ENCODE measurements around the gene TENM4. TPM values are rescaled to one million over a fixed set of nuclear protein-coding genes. Genes with fewer than 3 reads are reported as not detected.
"Not testable (repeated sequence)": the region's sequence is repeated elsewhere in the genome, so short reads cannot be mapped to it uniquely, and the experiment has no call there.

The TENM4 gene
- polyA plus RNA-seq, 1 donor from 2014 or later: not detected

DNA sequence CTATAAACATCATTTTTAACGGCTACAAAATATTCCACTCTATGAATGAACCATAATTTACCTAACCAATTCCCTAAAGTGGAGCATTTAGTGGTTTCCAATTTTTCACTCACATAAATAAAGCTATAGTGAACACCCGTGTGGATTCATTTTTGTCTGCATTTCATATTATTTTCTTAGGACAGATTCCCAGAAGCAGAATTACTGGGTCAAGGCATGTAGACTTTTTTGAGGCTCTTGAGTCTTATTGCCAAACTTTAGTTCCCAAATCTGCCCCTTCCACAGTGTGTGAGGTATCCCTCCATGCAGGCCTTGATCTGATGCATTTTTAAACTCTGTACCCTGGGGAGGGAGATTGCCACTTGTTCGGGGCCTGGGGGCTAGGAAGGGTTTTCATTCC, 198.2 kb downstream of the TENM4 start:
- Mint-ChIP-seq H3K4me3 (no peak overlapping the region), H3K9me3 (no peaks in the 10 kb centered on the region), H3K36me3 (peaks cover 1% of the 10 kb centered on the region), H3K27me3 (no peaks in the 10 kb centered on the region), H3K4me1 (peaks cover 0 to 1% (median 0%) of the 10 kb centered on the region in 3 donors), H3K27ac (no peak overlapping the region)

DNA sequence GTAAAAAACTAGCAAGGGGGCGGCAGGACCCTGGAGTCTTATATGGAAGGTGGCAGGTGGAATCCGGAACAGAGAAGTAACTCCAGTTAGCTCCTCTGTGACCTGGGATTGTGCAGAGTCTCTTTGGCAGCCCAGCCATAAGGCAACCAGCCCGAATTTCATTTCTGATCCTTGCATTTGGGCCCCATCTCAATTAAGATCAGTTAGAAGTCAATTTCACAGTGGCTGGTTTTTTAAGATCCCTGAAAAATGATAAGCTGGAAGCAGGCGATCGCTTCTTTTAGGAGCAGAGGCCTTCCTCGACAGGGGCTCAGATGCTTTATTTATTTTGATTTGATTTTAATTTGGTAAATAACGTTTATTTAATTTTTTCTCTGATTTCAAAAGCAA, 199.0 kb downstream of the TENM4 start:
- Mint-ChIP-seq H3K36me3 (peaks cover 1% of the 10 kb centered on the region), H3K27ac (no peak overlapping the region), H3K4me1 (peaks cover 0 to 1% (median 0%) of the 10 kb centered on the region in 3 donors), H3K27me3 (no peaks in the 10 kb centered on the region), H3K9me3 (no peaks in the 10 kb centered on the region), H3K4me3 (no peak overlapping the region)

DNA sequence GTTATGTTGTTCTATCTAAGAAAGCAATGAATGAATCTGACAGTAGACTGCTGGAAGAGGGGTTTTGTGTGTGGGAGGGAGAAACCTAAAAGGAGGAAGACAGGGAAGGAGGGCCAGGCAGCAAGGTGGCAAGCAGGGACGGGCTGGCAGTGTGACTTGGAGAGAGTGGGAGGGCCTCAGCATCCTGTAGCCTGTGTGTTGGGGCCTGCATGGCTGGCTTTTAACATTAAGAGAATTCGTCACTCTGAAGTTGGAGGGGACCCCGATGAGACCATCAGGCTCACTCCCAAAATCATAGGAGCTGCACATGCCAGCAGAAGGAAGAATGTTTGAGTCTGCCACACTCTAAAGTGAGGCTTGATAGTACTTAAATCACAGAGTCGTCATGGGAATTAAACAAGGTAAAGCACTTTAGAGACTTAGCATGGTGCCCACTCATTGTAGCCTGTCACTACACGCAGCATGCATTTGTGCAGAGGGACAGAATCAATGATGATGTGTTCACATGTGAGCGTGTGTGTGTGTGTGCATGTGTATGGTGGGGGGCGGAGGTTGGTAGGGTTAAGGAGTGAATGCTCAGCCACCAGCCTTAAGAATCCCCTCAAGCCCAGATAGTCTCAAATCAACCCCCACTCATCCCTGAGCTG, 199.5 kb downstream of the TENM4 start:
- Mint-ChIP-seq H3K9me3 (no peaks in the 10 kb centered on the region), H3K4me3 (no peak overlapping the region), H3K27ac (no peak overlapping the region), H3K4me1 (peaks cover 0 to 1% (median 0%) of the 10 kb centered on the region in 3 donors), H3K36me3 (peaks cover 1% of the 10 kb centered on the region), H3K27me3 (no peaks in the 10 kb centered on the region)

DNA sequence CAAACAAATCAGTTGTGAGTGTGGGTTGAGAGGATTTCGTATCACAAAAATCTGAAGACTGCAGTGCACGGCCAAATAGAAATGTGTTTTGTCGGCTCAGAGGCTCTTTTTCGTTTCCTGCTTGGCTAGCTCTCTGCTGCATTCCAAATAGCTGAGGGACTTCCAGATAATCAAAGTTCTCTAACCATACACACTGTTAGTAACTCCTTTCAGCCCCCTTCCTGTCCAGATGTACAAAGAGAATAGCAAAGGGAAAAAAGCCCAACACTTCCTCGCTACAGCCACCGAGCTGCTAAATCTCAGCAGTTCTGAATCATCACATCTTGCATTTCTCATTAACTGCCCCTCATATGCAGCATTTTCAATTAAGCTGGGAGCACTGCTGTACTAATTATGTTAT, 203.1 kb downstream of the TENM4 start:
- Mint-ChIP-seq H3K4me1 (peaks cover 0 to 1% (median 0%) of the 10 kb centered on the region in 3 donors), H3K36me3 (peaks cover 1% of the 10 kb centered on the region), H3K4me3 (no peak overlapping the region), H3K27ac (no peak overlapping the region), H3K9me3 (no peaks in the 10 kb centered on the region), H3K27me3 (no peaks in the 10 kb centered on the region)

DNA sequence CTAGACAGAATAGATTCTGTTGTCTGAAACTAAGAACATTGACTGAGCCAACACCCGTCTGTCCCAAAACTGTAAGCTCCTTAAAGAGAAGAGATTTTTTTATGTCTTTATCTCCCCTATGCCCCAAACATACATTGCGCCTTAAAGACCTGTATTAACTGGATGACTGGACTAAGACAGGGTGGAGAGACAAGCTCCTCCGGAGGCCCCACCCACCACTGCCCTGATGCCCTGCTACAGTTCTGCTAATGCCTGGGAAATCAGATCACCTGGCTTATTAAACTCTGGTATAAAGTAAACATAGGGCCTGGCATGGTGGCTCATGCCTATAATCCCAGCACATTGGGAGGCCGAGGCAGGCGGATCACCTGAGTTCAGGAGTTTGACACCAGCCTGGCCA, 203.7 kb downstream of the TENM4 start:
- Mint-ChIP-seq H3K36me3 (peaks cover 1% of the 10 kb centered on the region), H3K27ac (no peak overlapping the region), H3K9me3 (no peaks in the 10 kb centered on the region), H3K4me1 (peaks cover 0 to 1% (median 0%) of the 10 kb centered on the region in 3 donors), H3K27me3 (no peaks in the 10 kb centered on the region), H3K4me3 (no peak overlapping the region)

DNA sequence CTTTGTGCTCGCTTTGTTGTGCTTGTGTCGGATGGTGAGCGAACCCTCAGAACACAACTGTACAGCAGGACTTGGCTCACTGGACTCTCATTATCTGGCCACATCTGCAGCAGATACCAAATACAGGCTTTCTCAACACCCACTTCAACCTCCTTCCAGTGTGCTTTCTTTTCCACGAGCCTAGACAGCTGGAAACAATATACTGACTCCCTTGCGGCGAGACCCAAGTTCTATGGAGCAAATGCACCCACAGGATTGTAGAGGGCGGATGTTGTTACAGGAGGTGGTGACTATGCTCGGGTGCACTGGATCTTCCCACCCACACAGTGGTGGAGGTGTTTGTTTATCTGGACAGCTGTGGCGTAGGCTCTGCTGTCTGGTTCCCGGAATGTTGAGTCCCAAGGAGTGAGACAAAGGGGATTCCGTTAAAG, 204.3 kb downstream of the TENM4 start:
- peaks cover 1% of the 10 kb centered on the region for H3K36me3 Mint-ChIP-seq
- peaks cover 0 to 1% (median 0%) of the 10 kb centered on the region in 3 donors for H3K4me1 Mint-ChIP-seq
- no peak overlapping the region for H3K27ac Mint-ChIP-seq
- no peaks in the 10 kb centered on the region for H3K27me3 Mint-ChIP-seq
- no peaks in the 10 kb centered on the region for H3K9me3 Mint-ChIP-seq
- no peak overlapping the region for H3K4me3 Mint-ChIP-seq

DNA sequence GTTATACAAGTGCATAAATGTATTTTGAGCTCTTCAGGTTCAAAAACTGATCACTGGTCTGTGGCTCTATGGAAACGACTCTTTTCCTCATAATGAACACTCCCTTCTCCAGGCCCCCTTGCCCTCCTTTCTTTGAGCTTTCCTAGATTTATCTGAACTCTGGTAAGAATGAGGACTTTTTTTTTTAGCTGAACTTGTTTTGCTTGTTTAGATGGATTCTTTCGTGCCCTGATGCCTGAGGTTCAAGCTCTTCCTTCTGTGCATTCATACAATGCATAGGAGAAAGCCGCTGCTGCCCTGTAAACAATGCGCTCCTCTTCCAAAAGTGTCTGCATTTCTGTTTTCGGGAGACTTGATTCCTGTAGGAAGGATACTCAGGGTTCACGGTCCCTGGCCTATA, 205.1 kb downstream of the TENM4 start:
- Mint-ChIP-seq H3K27ac (no peak overlapping the region), H3K36me3 (no peaks in the 10 kb centered on the region), H3K9me3 (no peaks in the 10 kb centered on the region), H3K4me1 (no peaks in the 10 kb centered on the region), H3K27me3 (no peaks in the 10 kb centered on the region), H3K4me3 (no peak overlapping the region)

DNA sequence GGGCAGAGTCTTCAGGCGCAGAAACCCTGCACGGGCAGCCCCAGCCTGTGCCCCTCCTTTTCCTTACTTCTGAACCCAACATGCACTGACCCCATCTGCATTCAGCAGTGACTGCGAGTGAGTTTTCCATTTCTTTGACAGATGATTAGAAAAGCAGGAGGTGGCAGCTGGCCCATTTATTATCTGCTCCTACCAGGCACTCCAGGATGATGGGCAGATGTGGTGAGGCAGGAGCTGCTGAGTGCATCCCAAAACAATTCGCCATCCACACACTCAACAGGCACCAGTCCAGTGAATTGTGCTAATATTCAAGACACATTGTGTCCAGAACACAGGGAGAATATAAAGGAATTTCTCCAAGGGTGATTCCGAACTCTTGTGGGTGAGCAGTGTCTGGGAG, 208.5 kb downstream of the TENM4 start:
- H3K27ac Mint-ChIP-seq: no peak overlapping the region
- H3K4me1 Mint-ChIP-seq: no peaks in the 10 kb centered on the region
- no peaks in the 10 kb centered on the region for H3K36me3 Mint-ChIP-seq
- no peaks in the 10 kb centered on the region for H3K27me3 Mint-ChIP-seq
- H3K9me3 Mint-ChIP-seq: peaks cover 0 to 2% (median 0%) of the 10 kb centered on the region in 3 donors
- H3K4me3 Mint-ChIP-seq: no peak overlapping the region

DNA sequence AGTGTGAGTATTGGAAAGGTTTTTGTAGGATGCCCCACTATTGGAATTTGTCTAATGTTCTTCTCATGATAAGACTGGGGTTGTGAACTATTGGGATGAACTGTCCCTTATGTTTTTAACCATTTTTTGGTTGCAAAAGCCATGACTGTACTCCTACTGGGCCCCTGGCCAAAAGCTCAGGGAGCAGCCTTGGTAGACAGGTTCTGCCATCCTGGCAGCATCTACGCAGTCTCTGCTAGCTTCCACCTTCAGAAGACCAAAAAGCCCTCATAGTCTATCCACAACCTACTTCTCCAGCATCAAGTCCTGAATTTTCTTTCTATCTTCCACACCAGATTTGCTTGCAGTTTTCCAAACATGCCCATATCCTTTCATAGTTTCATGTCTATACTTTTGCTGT, 211.8 kb downstream of the TENM4 start:
- H3K36me3 Mint-ChIP-seq: no peaks in the 10 kb centered on the region
- peaks cover 0 to 2% (median 0%) of the 10 kb centered on the region in 3 donors for H3K9me3 Mint-ChIP-seq
- H3K27me3 Mint-ChIP-seq: no peaks in the 10 kb centered on the region
- H3K27ac Mint-ChIP-seq: no peak overlapping the region
- no peaks in the 10 kb centered on the region for H3K4me1 Mint-ChIP-seq
- H3K4me3 Mint-ChIP-seq: no peak overlapping the region

DNA sequence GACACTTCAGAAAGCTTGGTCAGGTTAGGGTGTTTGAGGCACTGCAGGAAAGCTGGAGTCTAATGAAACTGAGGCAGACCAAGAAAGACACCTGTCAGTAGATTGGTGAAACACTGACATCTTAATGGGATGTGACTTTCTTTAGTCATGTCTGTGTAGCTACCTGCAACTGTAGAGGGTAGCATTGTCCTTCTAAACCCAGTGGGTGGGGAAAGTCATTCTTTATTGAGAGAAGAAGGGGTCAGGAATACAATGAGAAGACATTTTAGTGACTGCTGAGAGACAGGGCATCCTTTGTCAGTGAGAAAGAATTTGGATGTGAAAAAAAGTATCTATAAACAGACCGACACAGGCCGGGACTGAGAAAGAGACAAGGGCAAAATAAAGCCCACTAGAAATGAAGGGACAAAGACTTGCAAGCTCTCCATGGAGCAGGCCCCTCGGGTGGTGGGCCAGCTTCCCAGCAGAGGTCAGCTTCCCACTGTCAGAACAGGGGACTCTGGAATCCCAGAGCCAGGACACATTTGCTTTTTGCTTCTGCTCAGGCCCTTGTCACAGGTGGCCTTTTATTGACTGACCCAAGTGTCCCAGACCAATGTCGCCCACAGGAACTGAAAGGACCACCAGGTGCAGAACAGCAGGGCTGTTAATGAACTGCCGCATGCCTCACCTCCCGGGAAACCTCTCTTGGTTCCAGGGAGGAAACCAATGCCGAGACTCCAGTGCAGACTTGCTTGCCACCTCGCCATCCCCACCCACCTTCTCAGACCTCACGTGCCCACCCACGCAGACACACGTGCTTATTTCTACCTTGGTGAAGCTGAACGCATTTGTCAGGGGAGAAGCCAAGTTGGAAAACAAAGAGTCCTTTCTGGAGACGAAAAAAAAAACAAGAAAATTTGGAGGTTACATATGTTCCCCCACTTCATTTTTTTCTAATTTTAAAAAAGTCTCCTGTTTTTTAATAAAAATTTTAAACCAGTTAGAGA, 212.8 kb downstream of the TENM4 start:
- H3K4me1 Mint-ChIP-seq: no peaks in the 10 kb centered on the region
- no peak overlapping the region for H3K27ac Mint-ChIP-seq
- no peaks in the 10 kb centered on the region for H3K27me3 Mint-ChIP-seq

DNA sequence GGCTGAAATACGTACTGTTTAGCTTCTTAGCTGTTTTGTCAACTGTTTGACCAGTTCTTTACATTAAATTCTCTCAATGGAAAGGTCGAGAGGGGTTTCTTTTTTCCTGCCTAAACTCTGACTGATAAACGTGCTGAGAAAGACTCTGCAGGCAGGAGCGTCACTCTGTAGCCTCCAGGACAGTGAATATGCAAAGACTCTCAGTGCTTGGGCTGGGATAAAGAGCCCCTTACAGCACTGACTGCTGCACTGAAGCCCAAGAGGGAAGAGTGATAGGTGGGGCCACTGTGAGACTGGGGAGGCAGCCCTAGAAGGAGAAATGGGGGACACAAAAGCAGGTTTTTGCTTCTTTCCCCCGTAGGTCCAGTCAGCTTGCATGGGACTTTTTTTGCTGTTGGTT, 213.5 kb downstream of the TENM4 start:
- Mint-ChIP-seq H3K36me3 (no peaks in the 10 kb centered on the region), H3K27me3 (no peaks in the 10 kb centered on the region), H3K27ac (no peak overlapping the region), H3K4me3 (no peak overlapping the region), H3K4me1 (no peaks in the 10 kb centered on the region), H3K9me3 (peaks cover 0 to 6% (median 0%) of the 10 kb centered on the region in 3 donors)

More for the DNA sequence above, 212.8 kb downstream of the TENM4 start:
- H3K4me3 Mint-ChIP-seq: peak overlapping the region in 1 of 4 donors; percentile 15
- no peaks in the 10 kb centered on the region for H3K36me3 Mint-ChIP-seq
- peaks cover 0 to 2% (median 0%) of the 10 kb centered on the region in 3 donors for H3K9me3 Mint-ChIP-seq

DNA sequence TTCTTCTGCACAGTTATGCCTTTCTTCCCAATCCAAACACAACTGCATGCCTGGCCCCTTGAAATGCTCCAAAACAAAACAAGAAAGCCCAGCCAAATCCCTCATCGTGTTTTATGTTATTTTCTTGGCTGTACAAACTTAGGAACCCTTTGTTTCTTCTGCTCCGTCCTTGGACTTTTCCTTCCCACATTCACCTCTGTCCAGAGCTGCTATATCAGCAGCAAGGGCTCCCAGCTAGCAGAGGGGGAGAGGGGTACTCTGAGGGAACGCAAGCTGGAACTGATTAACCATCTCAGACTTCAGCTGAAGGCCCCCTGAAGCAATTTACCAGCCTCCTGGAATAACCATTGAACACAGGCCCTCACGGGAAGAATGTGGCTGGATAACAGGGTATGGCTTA, 214.7 kb downstream of the TENM4 start:
- Mint-ChIP-seq H3K36me3 (no peaks in the 10 kb centered on the region), H3K9me3 (peaks cover 0 to 11% (median 2%) of the 10 kb centered on the region in 3 donors), H3K4me3 (no peak overlapping the region), H3K4me1 (no peaks in the 10 kb centered on the region), H3K27me3 (no peaks in the 10 kb centered on the region), H3K27ac (peak overlapping the region in 1 of 3 donors; percentile 62)

DNA sequence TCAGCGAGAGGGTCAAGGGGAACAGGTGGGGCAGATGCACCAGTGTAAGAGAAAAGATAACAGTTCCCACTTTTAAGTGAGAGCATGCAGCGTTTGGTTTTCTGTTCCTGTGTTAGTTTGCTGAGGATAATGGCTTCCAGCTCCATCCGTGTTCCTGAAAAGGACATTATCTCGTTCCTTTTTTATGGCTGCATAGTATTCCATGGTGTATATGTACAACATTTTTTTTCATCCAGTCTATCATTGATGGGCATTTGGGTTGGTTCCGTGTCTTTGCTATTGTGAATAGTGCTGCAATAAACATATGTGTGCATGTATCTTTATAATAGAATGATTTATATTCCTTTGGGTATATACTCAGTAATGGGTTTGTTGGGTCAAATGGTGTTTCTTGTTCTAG, 218.7 kb downstream of the TENM4 start:
- H3K9me3 Mint-ChIP-seq, H3K27ac Mint-ChIP-seq, H3K27me3 Mint-ChIP-seq, H3K4me3 Mint-ChIP-seq, H3K36me3 Mint-ChIP-seq, H3K4me1 Mint-ChIP-seq: not testable (repeated sequence)

DNA sequence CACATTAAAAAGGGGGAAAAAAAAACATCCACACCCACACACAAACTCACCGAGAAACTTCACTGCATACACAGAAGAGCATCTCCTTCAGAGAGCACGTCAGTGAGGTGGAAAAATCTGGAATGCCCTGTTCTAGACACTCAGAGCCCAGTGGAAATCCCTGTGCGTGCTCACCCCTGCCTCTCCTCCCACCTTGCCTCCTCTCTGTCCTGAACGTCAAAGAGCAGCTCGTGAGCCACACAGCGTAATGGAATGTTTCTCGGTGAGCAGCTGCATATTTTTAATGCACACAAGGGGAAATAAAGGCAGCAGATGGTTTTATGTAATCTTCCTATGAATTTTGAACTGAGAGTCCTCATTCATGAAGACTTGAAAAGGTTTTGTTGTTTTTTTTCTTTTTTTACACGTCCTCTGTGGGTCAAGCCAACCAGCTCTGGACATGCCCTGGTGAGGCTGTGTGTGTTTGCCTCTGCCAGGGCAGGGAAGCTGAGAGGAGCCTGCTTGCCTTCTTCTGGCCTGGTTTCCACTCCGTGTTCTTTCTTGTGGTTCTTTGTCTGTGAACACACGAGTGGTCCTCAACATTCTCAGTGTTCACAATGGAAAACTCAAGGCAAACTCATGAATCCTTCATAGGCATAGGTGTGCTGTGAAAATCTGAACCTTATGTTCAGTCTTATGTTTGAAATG, 219.2 kb downstream of the TENM4 start:
- no peaks in the 10 kb centered on the region for H3K36me3 Mint-ChIP-seq
- H3K4me3 Mint-ChIP-seq: no peak overlapping the region
- H3K27me3 Mint-ChIP-seq: no peaks in the 10 kb centered on the region
- peaks cover 0 to 8% (median 2%) of the 10 kb centered on the region in 3 donors for H3K9me3 Mint-ChIP-seq
- no peaks in the 10 kb centered on the region for H3K4me1 Mint-ChIP-seq
- H3K27ac Mint-ChIP-seq: no peak overlapping the region

DNA sequence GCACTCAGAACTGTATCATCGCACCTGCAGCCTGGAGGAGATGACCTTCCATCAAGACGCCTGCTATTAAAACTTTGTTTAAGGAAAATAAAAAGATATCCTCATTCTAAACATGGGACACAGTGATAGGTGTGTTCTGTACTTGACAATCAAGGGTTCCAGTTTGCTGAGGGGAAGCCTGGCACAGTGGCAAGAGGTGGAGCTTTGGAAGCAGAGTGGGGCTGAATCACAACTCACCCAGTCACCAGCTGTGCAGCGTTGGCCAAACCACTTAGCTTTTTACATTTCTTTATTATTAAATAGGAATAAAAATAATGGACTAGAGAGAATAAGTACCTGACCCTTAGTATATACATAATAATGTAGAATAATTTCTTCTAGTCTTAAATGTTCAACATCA, 220.7 kb downstream of the TENM4 start:
- H3K4me1 Mint-ChIP-seq: no peaks in the 10 kb centered on the region
- H3K27ac Mint-ChIP-seq: no peak overlapping the region
- H3K9me3 Mint-ChIP-seq: peaks cover 0 to 8% (median 2%) of the 10 kb centered on the region in 3 donors
- no peaks in the 10 kb centered on the region for H3K36me3 Mint-ChIP-seq
- H3K4me3 Mint-ChIP-seq: no peak overlapping the region
- H3K27me3 Mint-ChIP-seq: no peaks in the 10 kb centered on the region

All from IgD-negative memory B cell (primary cell).